SK-N-SH (cell line): ENCODE measurements around the gene IFT25.
"Not testable (repeated sequence)": the region's sequence is repeated elsewhere in the genome, so short reads cannot be mapped to it uniquely, and the experiment has no call there.

Source experiments
- FOXJ3 ChIP-seq: sonication (generic); formaldehyde crosslinking; IDR thresholded peaks from 2 replicates; pipeline ENCODE4 v1.5.1; 2020; ENCODE audit warnings: mild to moderate bottlenecking, missing genetic modification reagents
- POLR2AphosphoS5 ChIP-seq: IDR thresholded peaks from 2 replicates; pipeline ENCODE4 v1.6.1; 2012; ENCODE audit warnings: low read depth, low read length
- RAD21 ChIP-seq: IDR thresholded peaks from 2 replicates; pipeline ENCODE4 v1.6.1; 2012; ENCODE audit warnings: mild to moderate bottlenecking, low read length
- RCOR1 ChIP-seq: fragments of 150-350 bp; IDR thresholded peaks from 2 replicates; pipeline ENCODE4 v1.6.1; 2017; ENCODE audit warnings: antibody characterized with exemption, low read length
- TF ChIP-seq, protein P1 (sequence below): fragments of 200-600 bp; sonication (generic); IDR thresholded peaks from 2 replicates; pipeline ENCODE4 v1.6.1; 2017; ENCODE audit warnings: antibody characterized with exemption, mild to moderate bottlenecking, moderate library complexity
- TF ChIP-seq, protein P2 (sequence below): IDR thresholded peaks from 2 replicates; pipeline ENCODE4 v1.4.0; 2012; ENCODE audit warnings: low read depth

DNA sequence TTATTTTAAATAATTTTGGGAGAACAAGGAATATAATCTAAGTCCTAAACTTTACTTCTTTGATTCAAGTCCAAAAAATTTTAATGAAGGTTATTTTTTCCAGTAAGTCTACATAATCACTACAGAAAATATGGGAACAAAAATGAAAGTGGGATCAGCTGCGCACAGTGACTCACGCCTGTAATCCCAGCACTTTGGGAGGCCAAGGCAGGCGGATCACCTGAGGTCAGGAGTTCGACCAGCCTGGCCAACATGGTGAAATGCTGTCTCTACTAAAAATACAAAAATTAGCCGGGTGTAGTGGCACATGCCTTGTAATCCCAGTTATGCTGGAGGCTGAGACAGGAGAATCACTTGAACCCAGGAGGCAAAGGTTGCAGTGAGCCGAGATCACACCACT, 61.9 kb downstream of the IFT25 start:
- TF ChIP-seq, protein P1, sequence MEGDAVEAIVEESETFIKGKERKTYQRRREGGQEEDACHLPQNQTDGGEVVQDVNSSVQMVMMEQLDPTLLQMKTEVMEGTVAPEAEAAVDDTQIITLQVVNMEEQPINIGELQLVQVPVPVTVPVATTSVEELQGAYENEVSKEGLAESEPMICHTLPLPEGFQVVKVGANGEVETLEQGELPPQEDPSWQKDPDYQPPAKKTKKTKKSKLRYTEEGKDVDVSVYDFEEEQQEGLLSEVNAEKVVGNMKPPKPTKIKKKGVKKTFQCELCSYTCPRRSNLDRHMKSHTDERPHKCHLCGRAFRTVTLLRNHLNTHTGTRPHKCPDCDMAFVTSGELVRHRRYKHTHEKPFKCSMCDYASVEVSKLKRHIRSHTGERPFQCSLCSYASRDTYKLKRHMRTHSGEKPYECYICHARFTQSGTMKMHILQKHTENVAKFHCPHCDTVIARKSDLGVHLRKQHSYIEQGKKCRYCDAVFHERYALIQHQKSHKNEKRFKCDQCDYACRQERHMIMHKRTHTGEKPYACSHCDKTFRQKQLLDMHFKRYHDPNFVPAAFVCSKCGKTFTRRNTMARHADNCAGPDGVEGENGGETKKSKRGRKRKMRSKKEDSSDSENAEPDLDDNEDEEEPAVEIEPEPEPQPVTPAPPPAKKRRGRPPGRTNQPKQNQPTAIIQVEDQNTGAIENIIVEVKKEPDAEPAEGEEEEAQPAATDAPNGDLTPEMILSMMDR = not testable (repeated sequence)
- not testable (repeated sequence) for TF ChIP-seq RCOR1, RAD21, FOXJ3, POLR2AphosphoS5
- TF ChIP-seq, protein P2, sequence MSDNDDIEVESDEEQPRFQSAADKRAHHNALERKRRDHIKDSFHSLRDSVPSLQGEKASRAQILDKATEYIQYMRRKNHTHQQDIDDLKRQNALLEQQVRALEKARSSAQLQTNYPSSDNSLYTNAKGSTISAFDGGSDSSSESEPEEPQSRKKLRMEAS = not testable (repeated sequence)
